Keratinocyte (primary cell): ENCODE data around the gene ARNT2. TPM values are rescaled to one million over a fixed set of nuclear protein-coding genes. Genes with fewer than 3 reads are reported as not detected.

Source experiments
- DNase-seq: peaks from one replicate; pipeline ENCODE4 v3.0.0-alpha.2; 2011; ENCODE audit warnings: low read depth, missing footprints, low spot score
- FAIRE-seq: peaks from 2 replicates; lab custom pipeline; 2011; peaks lifted over from hg19 to GRCh38; lab: Jason Lieb, UNC
- H2AFZ ChIP-seq: 2 replicates; pipeline ENCODE4 v1.6.0; 2012; ENCODE audit warnings: low read length, control low read depth, inconsistent platforms; ENCODE audit not compliant: control insufficient read depth
- H3K27ac ChIP-seq: 2 replicates; pipeline ENCODE4 v1.5.1; 2011; ENCODE audit warnings: low read length; ENCODE audit not compliant: control insufficient read depth, insufficient read depth
- H3K27me3 ChIP-seq: 3 replicates; pipeline ENCODE4 v1.6.0; 2011; ENCODE audit warnings: low read length; ENCODE audit not compliant: control insufficient read depth, insufficient read depth; ENCODE audit errors: extremely low read depth
- H3K36me3 ChIP-seq, 2 experiments: 2 replicates in 1 of 2; 3 replicates in 1 of 2; pipeline ENCODE4 v1.5.1; 2011; ENCODE audit warnings: low read length in 2 of 2, mild to moderate bottlenecking in 1 of 2; ENCODE audit not compliant: control insufficient read depth in 2 of 2, insufficient read depth in 2 of 2; ENCODE audit errors: extremely low read depth in 1 of 2
- H3K4me1 ChIP-seq: 3 replicates; pipeline ENCODE4 v1.5.1; 2011; ENCODE audit warnings: low read length; ENCODE audit not compliant: control insufficient read depth, insufficient read depth; ENCODE audit errors: extremely low read depth
- H3K4me2 ChIP-seq: 3 replicates; pipeline ENCODE4 v1.6.0; 2011; ENCODE audit warnings: low read depth, low read length; ENCODE audit not compliant: control insufficient read depth, insufficient read depth; ENCODE audit errors: extremely low read depth
- H3K4me3 ChIP-seq, 3 experiments: fragments of 200-600 bp in 1 of 3; sonication (generic) in 1 of 3; 2 replicates in 2 of 3; 3 replicates in 1 of 3; pipeline ENCODE4 v1.5.1; 2011 to 2016; ENCODE audit warnings: low read length in 3 of 3, mild to moderate bottlenecking in 3 of 3, control low read depth in 2 of 3, inconsistent platforms in 1 of 3, low read depth in 1 of 3, mixed read lengths in 1 of 3, mixed run types in 1 of 3, moderate library complexity in 1 of 3; ENCODE audit not compliant: control insufficient read depth in 2 of 3, insufficient read depth in 2 of 3; ENCODE audit errors: extremely low read depth in 1 of 3
- H3K79me2 ChIP-seq: 2 replicates; pipeline ENCODE4 v1.6.0; 2012; ENCODE audit warnings: low read length; ENCODE audit not compliant: control insufficient read depth, insufficient read depth
- H3K9ac ChIP-seq: 3 replicates; pipeline ENCODE4 v1.6.0; 2011; ENCODE audit warnings: low read length; ENCODE audit not compliant: control insufficient read depth, insufficient read depth; ENCODE audit errors: extremely low read depth
- H3K9me1 ChIP-seq: 3 replicates; pipeline ENCODE4 v1.6.0; 2011; ENCODE audit warnings: low read length; ENCODE audit not compliant: control insufficient read depth, insufficient read depth; ENCODE audit errors: extremely low read depth
- H3K9me3 ChIP-seq: 2 replicates; pipeline ENCODE4 v1.5.1; 2012; ENCODE audit warnings: low read depth, low read length; ENCODE audit not compliant: control insufficient read depth
- H4K20me1 ChIP-seq: 3 replicates; pipeline ENCODE4 v1.6.0; 2011; ENCODE audit warnings: low read length; ENCODE audit not compliant: control insufficient read depth, insufficient read depth; ENCODE audit errors: extremely low read depth
- CTCF ChIP-seq, 3 experiments: IDR thresholded peaks in 1 of 3; conservative IDR thresholded peaks in 1 of 3; optimal IDR thresholded peaks in 1 of 3; 2 replicates in 2 of 3; 3 replicates in 1 of 3; pipeline versions ENCODE3 to v1.5.1; 2011; ENCODE audit warnings: low read length in 3 of 3, mild to moderate bottlenecking in 3 of 3, moderate library complexity in 2 of 3, control low read depth in 1 of 3, inconsistent platforms in 1 of 3; ENCODE audit not compliant: insufficient read depth in 2 of 3; ENCODE audit errors: extremely low read depth in 1 of 3
- EZH2 ChIP-seq: IDR thresholded peaks from one replicate; pipeline ENCODE4 v1.6.1; 2012; ENCODE audit warnings: inconsistent platforms, mild to moderate bottlenecking, low read length, moderate library complexity
- dilution Hi-C: fragments of 300-500 bp; cut with MboI; formaldehyde crosslinking; loops from one replicate; pipeline ENCODE4 v1.7.0; 2020; ENCODE audit warnings: low sequenced_read_pairs; ENCODE audit not compliant: extremely low pct_ligation_motif_present
- polyA plus RNA-seq, 5 experiments: library from polyadenylated mRNA; depleted of rRNA in 3 of 5; stranded (reverse) in 3 of 5; stranded (forward) in 1 of 5; unstranded in 1 of 5; fragments of >200 nt; gene quantifications; 1 replicate in 1 of 5; 2 replicates in 3 of 5; 3 replicates in 1 of 5; pipeline versions ENCODE4 v1.2.1 to v1.2.3, GENCODE V29; 2011 to 2012; ENCODE audit warnings: missing spikeins in 2 of 5, low read depth in 1 of 5, low replicate concordance in 1 of 5

ARNT2 gene
- polyA plus RNA-seq, 1 donor (not counting 4 experiments of a cell fraction or from before 2014, with no cell fraction given): 0.16 TPM

DNA sequence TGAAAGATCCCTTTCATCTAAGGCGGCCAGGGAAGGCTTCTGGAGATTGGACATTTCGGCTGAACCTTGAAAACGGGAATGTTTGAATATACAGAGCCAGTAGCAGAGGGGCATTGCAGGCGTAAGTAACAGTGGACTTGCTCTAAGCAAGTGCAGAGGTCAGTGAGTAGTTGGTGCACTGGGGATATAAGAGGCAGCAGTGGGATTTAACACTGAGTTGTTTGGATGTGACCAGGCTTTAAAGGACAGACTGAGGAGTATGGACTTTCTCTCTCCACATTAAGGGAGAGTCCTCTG lies 1.3 kb downstream of the ARNT2 start:
- Histone ChIP-seq H3K9ac (no peak overlapping the region), H3K4me3 (no peak overlapping the region), H3K9me1 (no peaks in the 10 kb centered on the region), H3K79me2 (no peaks in the 10 kb centered on the region), H4K20me1 (no peaks in the 10 kb centered on the region), H3K4me1 (no peaks in the 10 kb centered on the region), H2AFZ (no peak overlapping the region), H3K9me3 (no peaks in the 10 kb centered on the region), H3K36me3 (no peaks in the 10 kb centered on the region), H3K27ac (no peak overlapping the region), H3K4me2 (no peak overlapping the region), H3K27me3 (peaks cover 66% of the 10 kb centered on the region)
- dilution Hi-C loops: no loop called here
- TF ChIP-seq EZH2 (no peak), CTCF (optimal IDR thresholded peaks at IDR 0.05 in 1 of 3, IDR thresholded peaks at IDR 0.05 in 1 of 3, conservative IDR thresholded peaks at IDR 0.05 in 1 of 3; ENCODE audit: extremely low read depth in 1 of 3, insufficient read depth in 2 of 3, low read length in 3 of 3) (no peak)
- DNase-seq (no peak), FAIRE-seq (no peak)

DNA sequence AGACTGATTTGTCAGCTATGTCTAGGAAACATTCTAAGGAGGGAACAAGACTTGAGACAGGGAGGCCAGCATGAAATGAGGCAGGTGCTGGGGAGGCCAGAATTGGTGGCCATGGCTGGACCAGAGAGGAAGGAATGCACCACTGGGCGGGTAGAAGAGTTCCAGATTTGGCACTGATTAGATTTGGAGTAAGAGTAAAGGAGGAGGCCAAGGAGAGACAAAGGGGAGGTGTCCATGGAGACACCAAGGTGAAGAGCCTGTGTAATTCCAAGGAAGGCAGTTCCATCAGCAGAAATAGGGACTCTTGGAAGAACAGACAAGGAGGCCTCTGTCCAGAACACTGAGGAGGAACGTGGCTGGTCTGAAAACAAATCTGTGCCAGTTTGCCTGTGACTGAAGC lies 1.8 kb downstream of the ARNT2 start:
- H2AFZ ChIP-seq: no peak overlapping the region
- H3K27ac ChIP-seq: no peak overlapping the region
- dilution Hi-C loops: no loop called here
- DNase-seq (no peak), FAIRE-seq (no peak)
- H3K9me1 ChIP-seq: no peaks in the 10 kb centered on the region
- no peak overlapping the region for H3K4me2 ChIP-seq
- H3K36me3 ChIP-seq: no peaks in the 10 kb centered on the region
- TF ChIP-seq EZH2 (no peak), CTCF (optimal IDR thresholded peaks at IDR 0.05 in 1 of 3, IDR thresholded peaks at IDR 0.05 in 1 of 3, conservative IDR thresholded peaks at IDR 0.05 in 1 of 3; ENCODE audit: extremely low read depth in 1 of 3, insufficient read depth in 2 of 3, low read length in 3 of 3) (no peak)
- no peak overlapping the region for H3K9ac ChIP-seq
- H4K20me1 ChIP-seq: no peaks in the 10 kb centered on the region
- no peaks in the 10 kb centered on the region for H3K4me1 ChIP-seq
- H3K9me3 ChIP-seq: no peaks in the 10 kb centered on the region
- no peaks in the 10 kb centered on the region for H3K79me2 ChIP-seq
- peaks cover 71% of the 10 kb centered on the region for H3K27me3 ChIP-seq
- H3K4me3 ChIP-seq: no peak overlapping the region
